Left forelimb (tissue), 1 donor: Measurements from ENCODE around the gene RLN2.

Source experiments
- DNase-seq: peaks from one replicate; pipeline ENCODE4 v3.0.0-alpha.2; 2018; ENCODE audit warnings: low spot score

The RLN2 gene

DNA sequence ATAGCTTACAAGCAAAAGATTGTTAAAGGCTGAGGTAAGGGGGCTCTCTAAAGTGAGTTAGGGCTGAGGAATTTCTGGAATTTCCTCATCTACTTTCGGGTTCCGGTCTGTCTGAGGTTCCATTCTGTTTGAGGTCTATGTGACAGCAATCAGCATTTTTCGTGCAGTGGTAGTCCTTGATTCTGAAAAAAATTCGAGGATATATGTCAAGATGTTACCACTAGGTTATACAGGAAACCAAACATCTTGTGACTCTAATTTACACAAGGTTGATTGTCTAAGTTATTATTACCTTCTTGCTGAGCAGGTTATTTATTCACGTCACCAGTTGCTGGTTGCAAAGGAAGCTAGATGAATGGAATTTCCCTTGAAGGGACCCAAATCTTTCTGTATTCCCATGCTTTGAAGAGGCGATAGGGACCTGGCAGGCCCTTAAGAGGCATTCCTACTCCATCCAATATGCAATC is 35.2 kb downstream of the RLN2 start:
- DNase-seq, result no peak

DNA sequence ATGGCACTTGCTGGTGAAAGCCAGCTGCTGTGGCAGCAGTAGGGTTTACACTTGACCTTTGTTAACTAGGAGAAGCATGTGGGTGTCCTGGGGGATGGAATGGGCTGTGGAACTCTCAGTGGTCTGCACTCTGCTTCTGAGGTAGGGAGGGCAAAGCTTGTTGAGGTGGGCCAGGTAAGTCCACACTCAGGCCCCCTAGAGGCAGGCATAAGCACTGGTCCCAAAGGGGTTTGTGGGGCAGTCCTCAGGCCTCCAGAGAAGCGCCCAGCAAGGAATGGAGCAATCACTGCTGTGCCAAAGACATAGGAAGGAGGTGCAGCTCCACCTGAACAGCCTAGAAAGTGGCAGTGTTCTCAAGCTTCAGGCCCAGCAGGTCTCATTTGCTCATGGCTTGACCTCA is 38.6 kb downstream of the RLN2 start:
- DNase-seq, result no peak

DNA sequence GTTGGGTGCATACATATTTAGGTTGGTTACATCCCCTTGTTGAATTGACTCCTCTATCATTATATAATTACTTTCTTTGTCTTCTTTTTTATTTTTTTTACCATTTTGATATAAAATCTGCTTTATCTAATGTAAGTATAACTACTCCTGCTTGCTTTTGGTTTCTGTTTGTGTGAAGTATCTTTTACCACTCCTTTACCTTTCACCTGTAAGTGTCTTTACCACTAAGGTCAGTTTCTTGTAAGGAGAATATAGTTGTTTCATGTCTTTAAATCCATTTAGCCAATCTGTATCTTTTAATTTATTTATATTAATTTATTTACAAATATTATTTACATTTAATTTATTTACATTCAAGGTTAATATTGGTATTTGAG is 40.3 kb downstream of the RLN2 start:
- DNase-seq, result no peak

DNA sequence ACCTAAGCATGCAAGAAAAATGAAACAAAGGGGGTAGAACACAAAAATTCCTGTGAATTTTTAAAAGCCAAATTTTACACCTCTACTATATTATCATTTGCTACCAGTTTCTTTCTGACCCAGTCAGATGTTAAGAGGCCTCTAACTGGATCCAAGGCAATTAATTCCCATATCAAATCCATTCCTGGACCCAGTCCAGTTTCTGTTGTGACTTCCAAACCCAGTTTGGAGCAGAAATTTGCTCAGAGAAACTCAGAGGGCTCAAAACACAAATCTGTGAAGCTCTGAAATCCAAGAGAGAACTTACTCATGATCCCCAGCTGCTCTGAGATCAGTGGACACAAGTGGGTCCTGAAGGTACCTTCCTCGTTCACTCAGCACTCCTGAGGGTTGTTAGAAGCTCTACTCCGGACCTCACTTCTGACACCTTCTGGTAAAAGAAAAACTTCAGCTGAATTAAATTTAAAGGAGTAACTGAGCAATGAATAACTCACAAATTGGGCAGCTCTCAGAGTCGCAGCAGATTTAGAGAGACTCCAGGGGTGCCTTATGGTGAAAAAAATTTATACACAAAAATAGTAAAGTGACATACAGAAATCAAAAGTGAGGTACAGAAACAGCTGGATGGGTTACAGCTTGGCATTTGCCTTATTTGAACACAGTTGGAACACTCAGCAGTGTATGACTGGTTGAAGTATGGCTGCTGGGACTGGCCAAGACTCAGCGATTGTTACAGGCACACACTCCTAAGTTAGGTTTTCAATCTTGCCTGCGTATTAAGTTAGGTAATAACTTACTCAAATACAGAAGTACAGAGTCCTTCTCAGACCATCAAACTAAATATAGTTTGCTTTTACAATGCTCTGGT is 40.9 kb downstream of the RLN2 start:
- DNase-seq, result no peak
